ENCODE measurements around the gene UGT3A1. TPM values are rescaled to one million over a fixed set of nuclear protein-coding genes. Genes with fewer than 3 reads are reported as not detected.
A peak's percentile ranks its signal among the peaks of the same experiment; 100 is the strongest.

UGT3A1 gene
- total and polyA plus RNA-seq, 3 experiments from 2014 or later, result not detected

DNA sequence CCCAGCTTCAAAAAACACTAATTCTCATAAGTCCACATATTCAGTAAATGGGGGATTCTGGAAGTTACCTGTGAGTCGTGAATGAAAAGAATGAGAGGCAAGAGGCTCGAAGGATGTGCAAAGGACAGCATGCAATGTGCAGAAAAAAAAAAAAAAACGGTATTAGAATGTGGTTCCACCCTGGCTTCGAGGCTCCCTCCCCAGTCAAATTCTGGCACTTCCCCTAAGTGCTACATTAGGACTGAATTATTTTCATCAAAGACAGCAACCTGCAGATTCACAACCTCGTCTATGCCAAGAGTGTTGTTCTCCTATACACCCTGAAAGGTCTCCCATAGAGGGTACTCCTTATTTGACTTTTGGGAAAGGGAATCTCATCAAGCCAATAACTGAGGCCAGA, 69.3 kb downstream of the UGT3A1 start:
- H3K27me3 ChIP-seq (ENCODE audit: insufficient read depth, low read length, poor library complexity, severe bottlenecking), result no peaks in the 10 kb centered on the region
- Mint-ChIP-seq H3K9me3 (peaks cover 0 to 6% (median 0%) of the 10 kb centered on the region in 5 donors), H3K36me3 (peaks cover 0 to 6% (median 5%) of the 10 kb centered on the region in 3 donors), H3K4me3 (no peak overlapping the region), H3K27ac (peak overlapping the region in 1 of 8 donors; percentile 48), H3K4me1 (peaks cover 29 to 52% (median 51%) of the 10 kb centered on the region in 3 donors), H3K27me3 (peaks cover 2 to 3% of the 10 kb centered on the region in 2 donors)
- H3K4me1 ChIP-seq (ENCODE audit: insufficient read depth, low read length), result peaks cover 22% of the 10 kb centered on the region
- H3K4me3 ChIP-seq (ENCODE audit: low read length), result no peak overlapping the region
- no peaks in the 10 kb centered on the region for H3K36me3 ChIP-seq (ENCODE audit: insufficient read depth, low read length)
- peak in 1 of 5 donors; percentile 24 for DNase-seq
- H3K9me3 ChIP-seq (ENCODE audit: low read length), result no peaks in the 10 kb centered on the region
- H3K27ac ChIP-seq (ENCODE audit: low read depth, low read length), result no peak overlapping the region
- POLR2A ChIA-PET, result no interaction called here
- CTCF ChIA-PET, result interaction anchor here (8.1 kb wide), 1 partner anchor 269 kb away, joined by 203 read pairs; no protein-coding TSS in a partner anchor

DNA sequence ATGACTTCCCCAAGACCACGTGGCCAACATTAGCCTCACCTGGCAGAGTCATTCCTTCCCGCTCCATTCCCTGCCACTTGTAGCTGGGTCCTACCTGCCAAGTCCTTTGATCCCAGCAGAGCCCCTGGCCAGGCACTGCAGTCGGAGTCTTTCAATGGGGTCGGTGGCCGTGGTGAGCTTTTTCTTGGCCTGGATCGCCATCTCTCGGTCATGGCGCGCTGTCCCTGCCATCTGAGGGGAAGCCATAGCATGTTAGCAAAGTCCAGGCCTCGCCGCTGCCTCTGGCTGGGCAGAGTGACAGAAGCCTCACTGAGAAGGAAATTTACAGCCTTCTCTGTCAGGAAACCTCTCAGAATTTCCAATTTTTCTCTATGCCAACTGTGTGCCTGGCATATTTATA, 70.3 kb downstream of the UGT3A1 start:
- Histone ChIP-seq H3K27me3 (ENCODE audit: insufficient read depth, low read length, poor library complexity, severe bottlenecking) (no peaks in the 10 kb centered on the region), H3K27ac (ENCODE audit: low read depth, low read length) (no peak overlapping the region), H3K4me1 (ENCODE audit: insufficient read depth, low read length) (peaks cover 18% of the 10 kb centered on the region), H3K36me3 (ENCODE audit: insufficient read depth, low read length) (no peaks in the 10 kb centered on the region), H3K9me3 (ENCODE audit: low read length) (no peaks in the 10 kb centered on the region), H3K4me3 (ENCODE audit: low read length) (no peak overlapping the region)
- Mint-ChIP-seq H3K36me3 (peaks cover 0 to 6% (median 5%) of the 10 kb centered on the region in 3 donors), H3K9me3 (peaks cover 0 to 6% (median 0%) of the 10 kb centered on the region in 5 donors), H3K4me1 (peaks cover 25 to 44% (median 44%) of the 10 kb centered on the region in 3 donors), H3K4me3 (no peak overlapping the region), H3K27me3 (peaks cover 0 to 2% of the 10 kb centered on the region in 2 donors), H3K27ac (no peak overlapping the region)
- ChIA-PET CTCF (interaction anchor here (8.1 kb wide), 1 partner anchor 268 kb away, joined by 203 read pairs; no protein-coding TSS in a partner anchor), POLR2A (interaction anchor here (0.7 kb wide), 1 partner anchor 31 kb away, joined by 4 read pairs; no protein-coding TSS in a partner anchor)
- no peak for DNase-seq

DNA sequence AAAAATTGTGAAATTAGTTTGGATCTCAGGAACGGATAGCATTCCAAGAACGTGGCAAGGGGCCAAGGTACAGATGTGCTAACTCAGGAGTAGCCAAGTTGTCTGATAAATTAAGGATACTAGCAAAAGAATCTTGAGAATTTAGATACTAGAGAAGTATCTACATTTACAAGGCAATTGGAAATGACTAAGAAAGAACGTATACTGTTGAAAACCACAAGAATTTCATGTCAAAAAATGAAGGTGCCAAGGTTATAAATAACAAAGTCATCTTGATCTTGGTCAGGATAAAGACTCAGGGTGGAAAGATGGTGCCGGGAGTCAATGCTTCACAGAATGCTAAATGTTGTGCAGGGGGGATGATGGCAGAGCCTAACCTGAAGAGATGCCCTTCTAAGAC, 72.0 kb downstream of the UGT3A1 start:
- Histone ChIP-seq H3K9me3 (ENCODE audit: low read length) (no peaks in the 10 kb centered on the region), H3K27me3 (ENCODE audit: insufficient read depth, low read length, poor library complexity, severe bottlenecking) (no peaks in the 10 kb centered on the region), H3K36me3 (ENCODE audit: insufficient read depth, low read length) (no peaks in the 10 kb centered on the region), H3K4me3 (ENCODE audit: low read length) (no peak overlapping the region), H3K4me1 (ENCODE audit: insufficient read depth, low read length) (peaks cover 3% of the 10 kb centered on the region), H3K27ac (ENCODE audit: low read depth, low read length) (no peak overlapping the region)
- H3K9me3 Mint-ChIP-seq, result peaks cover 0 to 6% (median 1%) of the 10 kb centered on the region in 5 donors
- ChIA-PET POLR2A (interaction anchor here (1.1 kb wide), 1 partner anchor 37 kb away, joined by 3 read pairs; no protein-coding TSS in a partner anchor), CTCF (no interaction called here)
- H3K27me3 Mint-ChIP-seq, result peaks cover 0 to 2% of the 10 kb centered on the region in 2 donors
- H3K4me1 Mint-ChIP-seq, result peaks cover 12 to 30% (median 29%) of the 10 kb centered on the region in 3 donors
- H3K36me3 Mint-ChIP-seq, result peaks cover 0 to 13% (median 5%) of the 10 kb centered on the region in 3 donors
- no peak for DNase-seq
- H3K4me3 Mint-ChIP-seq, result no peak overlapping the region
- no peak overlapping the region for H3K27ac Mint-ChIP-seq

DNA sequence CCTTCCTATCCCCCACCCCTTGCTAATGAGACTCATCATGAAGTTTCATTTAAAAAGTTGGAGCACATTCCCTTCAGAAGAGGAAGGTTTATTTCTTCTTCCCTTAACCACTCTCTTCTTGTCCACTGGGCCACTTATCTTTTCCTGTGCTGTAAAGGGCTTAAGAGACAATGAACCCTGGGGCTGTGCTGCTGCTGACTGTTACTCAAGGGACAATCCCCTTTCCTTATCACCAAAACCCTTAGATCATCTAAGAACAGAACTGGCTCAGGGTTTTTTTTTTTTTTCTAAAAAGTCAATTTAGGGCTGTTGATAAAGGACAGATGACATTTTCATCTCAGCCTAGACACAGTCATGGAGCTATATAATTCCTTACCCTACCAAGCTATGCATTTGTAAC, 82.4 kb downstream of the UGT3A1 start:
- peaks cover 0 to 6% (median 2%) of the 10 kb centered on the region in 5 donors for H3K9me3 Mint-ChIP-seq
- peaks cover 0 to 7% (median 0%) of the 10 kb centered on the region in 3 donors for H3K36me3 Mint-ChIP-seq
- H3K27me3 Mint-ChIP-seq, result peaks cover 0 to 2% of the 10 kb centered on the region in 2 donors
- no peaks in the 10 kb centered on the region for H3K9me3 ChIP-seq (ENCODE audit: low read length)
- peak overlapping the region in 1 of 8 donors; percentile 67 for H3K27ac Mint-ChIP-seq
- POLR2A ChIA-PET, result no interaction called here
- H3K4me3 Mint-ChIP-seq, result no peak overlapping the region
- no peak overlapping the region for H3K4me3 ChIP-seq (ENCODE audit: low read length)
- H3K36me3 ChIP-seq (ENCODE audit: insufficient read depth, low read length), result no peaks in the 10 kb centered on the region
- peaks cover 25% of the 10 kb centered on the region for H3K4me1 ChIP-seq (ENCODE audit: insufficient read depth, low read length)
- H3K4me1 Mint-ChIP-seq, result peaks cover 21 to 42% (median 31%) of the 10 kb centered on the region in 3 donors
- no peak overlapping the region for H3K27ac ChIP-seq (ENCODE audit: low read depth, low read length)
- no peak for DNase-seq
- CTCF ChIA-PET, result interaction anchor here (1.8 to 3.4 kb wide), 2 partner anchors 16 to 257 kb away, joined by 7 to 13 read pairs; no protein-coding TSS in a partner anchor
- H3K27me3 ChIP-seq (ENCODE audit: insufficient read depth, low read length, poor library complexity, severe bottlenecking), result no peaks in the 10 kb centered on the region

DNA sequence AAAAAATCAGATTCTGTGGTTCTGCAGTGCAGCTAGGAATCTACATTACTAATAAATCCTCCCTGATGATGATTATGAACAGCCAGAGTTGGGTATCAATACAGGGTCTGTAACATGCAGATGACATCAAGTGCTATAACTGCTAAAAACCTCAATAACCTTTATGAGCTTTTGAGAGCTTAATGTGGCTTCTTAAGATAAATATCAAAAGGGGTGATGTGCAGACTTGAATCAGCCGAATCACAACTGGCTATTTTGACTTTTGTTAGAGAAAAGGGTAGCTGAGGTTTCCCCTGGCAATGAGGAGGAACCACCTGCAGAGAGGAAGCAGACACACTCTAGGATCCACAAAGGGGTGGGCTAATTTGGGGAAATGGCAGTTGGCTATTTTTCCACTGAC, 83.0 kb downstream of the UGT3A1 start:
- ChIA-PET POLR2A (no interaction called here), CTCF (interaction anchor here (1.6 to 3.4 kb wide), 3 partner anchors 16 to 257 kb away, joined by 3 to 13 read pairs (median 7); no protein-coding TSS in a partner anchor)
- Histone ChIP-seq H3K4me3 (ENCODE audit: low read length) (no peak overlapping the region), H3K36me3 (ENCODE audit: insufficient read depth, low read length) (no peaks in the 10 kb centered on the region), H3K4me1 (ENCODE audit: insufficient read depth, low read length) (peaks cover 25% of the 10 kb centered on the region), H3K9me3 (ENCODE audit: low read length) (no peaks in the 10 kb centered on the region), H3K27ac (ENCODE audit: low read depth, low read length) (no peak overlapping the region), H3K27me3 (ENCODE audit: insufficient read depth, low read length, poor library complexity, severe bottlenecking) (no peaks in the 10 kb centered on the region)
- peaks cover 0 to 6% (median 2%) of the 10 kb centered on the region in 5 donors for H3K9me3 Mint-ChIP-seq
- H3K27ac Mint-ChIP-seq, result peak overlapping the region in 2 of 8 donors; percentile 17 to 52
- no peak overlapping the region for H3K4me3 Mint-ChIP-seq
- H3K27me3 Mint-ChIP-seq, result peaks cover 0 to 2% of the 10 kb centered on the region in 2 donors
- H3K4me1 Mint-ChIP-seq, result peaks cover 23 to 47% (median 36%) of the 10 kb centered on the region in 3 donors
- DNase-seq, result no peak
- peaks cover 0 to 7% (median 0%) of the 10 kb centered on the region in 3 donors for H3K36me3 Mint-ChIP-seq

DNA sequence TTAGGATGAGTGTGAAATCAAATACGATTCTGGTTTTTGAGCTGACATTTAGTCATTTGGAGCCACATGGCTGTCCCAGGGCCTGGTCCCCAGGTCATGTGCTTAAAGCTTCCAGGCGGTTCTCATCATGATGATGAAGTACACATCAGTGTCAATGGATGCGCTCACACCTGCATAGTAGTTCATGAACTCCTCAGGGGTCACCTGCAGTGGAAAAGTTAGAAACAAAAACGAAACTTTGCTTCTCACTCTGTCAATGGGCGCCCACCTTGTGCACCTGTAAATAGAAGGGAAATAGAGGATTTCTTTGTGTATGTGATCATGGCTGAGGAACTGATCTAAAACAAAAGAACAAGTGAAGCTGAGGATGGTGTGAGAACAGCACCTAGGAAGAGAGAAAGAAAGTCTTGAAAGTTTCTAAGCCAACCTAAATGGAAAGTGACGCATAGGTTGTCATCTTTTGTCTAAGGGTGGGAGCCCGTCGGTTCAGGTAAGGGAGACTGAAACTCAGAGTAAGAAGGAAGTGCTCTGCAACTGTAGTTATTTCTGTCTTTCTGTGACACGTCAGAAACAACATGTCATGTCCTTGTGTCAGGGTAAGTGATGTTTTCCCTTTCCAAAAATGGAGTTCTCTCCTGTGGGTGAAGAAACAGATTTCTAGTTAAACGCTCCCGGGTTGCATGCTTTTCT, 86.6 kb downstream of the UGT3A1 start:
- peaks cover 0 to 6% (median 0%) of the 10 kb centered on the region in 5 donors for H3K9me3 Mint-ChIP-seq
- peaks cover 0 to 2% of the 10 kb centered on the region in 2 donors for H3K27me3 Mint-ChIP-seq
- no peaks in the 10 kb centered on the region for H3K9me3 ChIP-seq (ENCODE audit: low read length)
- ChIA-PET POLR2A (no interaction called here), CTCF (no interaction called here)
- H3K4me3 Mint-ChIP-seq, result peak overlapping the region; percentile 13 to 76 (median 42)
- H3K36me3 ChIP-seq (ENCODE audit: insufficient read depth, low read length), result no peaks in the 10 kb centered on the region
- no peak overlapping the region for H3K27ac ChIP-seq (ENCODE audit: low read depth, low read length)
- H3K27me3 ChIP-seq (ENCODE audit: insufficient read depth, low read length, poor library complexity, severe bottlenecking), result no peaks in the 10 kb centered on the region
- no peak overlapping the region for H3K4me3 ChIP-seq (ENCODE audit: low read length)
- DNase-seq, result no peak
- peaks cover 57 to 73% (median 72%) of the 10 kb centered on the region in 3 donors for H3K4me1 Mint-ChIP-seq
- H3K36me3 Mint-ChIP-seq, result no peaks in the 10 kb centered on the region
- H3K4me1 ChIP-seq (ENCODE audit: insufficient read depth, low read length), result peaks cover 50% of the 10 kb centered on the region
- peak overlapping the region; percentile 45 to 86 (median 72) for H3K27ac Mint-ChIP-seq

DNA sequence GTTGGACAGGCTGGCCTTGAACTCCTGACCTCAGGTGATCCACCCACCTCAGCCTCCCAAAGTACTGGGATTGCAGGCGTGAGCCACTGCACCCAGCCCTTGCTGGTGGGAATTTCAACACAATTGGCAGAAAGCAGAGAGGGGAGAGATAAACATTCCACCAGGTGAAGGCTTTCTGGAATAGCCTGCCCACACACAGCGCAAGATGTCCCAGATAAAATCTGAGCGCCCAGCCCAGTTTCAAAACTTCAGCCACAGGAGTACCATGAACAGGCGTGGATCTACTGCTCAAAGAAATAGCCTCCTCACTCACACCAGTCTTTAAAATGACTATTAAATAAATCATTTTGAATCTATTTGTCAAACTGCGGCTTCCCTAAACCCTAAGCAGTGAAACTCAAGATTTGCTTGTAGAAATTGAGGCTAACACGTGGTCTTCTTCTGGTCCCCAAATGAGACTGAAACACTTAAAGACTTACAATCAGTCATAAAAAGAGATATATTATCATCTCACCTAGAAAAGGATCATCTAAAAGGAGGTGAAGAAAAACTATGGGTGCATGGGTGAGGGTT, 87.5 kb downstream of the UGT3A1 start:
- POLR2A ChIA-PET, result interaction anchor here (1.2 kb wide), 1 partner anchor 22 kb away, joined by 3 read pairs; no protein-coding TSS in a partner anchor
- H3K36me3 Mint-ChIP-seq, result no peaks in the 10 kb centered on the region
- Histone ChIP-seq H3K4me1 (ENCODE audit: insufficient read depth, low read length) (peaks cover 52% of the 10 kb centered on the region), H3K4me3 (ENCODE audit: low read length) (no peak overlapping the region), H3K36me3 (ENCODE audit: insufficient read depth, low read length) (no peaks in the 10 kb centered on the region), H3K27me3 (ENCODE audit: insufficient read depth, low read length, poor library complexity, severe bottlenecking) (no peaks in the 10 kb centered on the region), H3K9me3 (ENCODE audit: low read length) (no peaks in the 10 kb centered on the region), H3K27ac (ENCODE audit: low read depth, low read length) (no peak overlapping the region)
- H3K4me3 Mint-ChIP-seq, result peak overlapping the region in 1 of 7 donors; percentile 8
- H3K27ac Mint-ChIP-seq, result peak overlapping the region in 5 of 8 donors; percentile 4 to 97 (median 71)
- H3K4me1 Mint-ChIP-seq, result peaks cover 66 to 78% (median 77%) of the 10 kb centered on the region in 3 donors
- peaks cover 0 to 2% of the 10 kb centered on the region in 2 donors for H3K27me3 Mint-ChIP-seq
- CTCF ChIA-PET, result no interaction called here
- no peak for DNase-seq
- peaks cover 0 to 6% (median 0%) of the 10 kb centered on the region in 5 donors for H3K9me3 Mint-ChIP-seq

Measured in CD8-positive, alpha-beta memory T cell (primary cell).